OCI-LY3 (cell line): ENCODE data around the gene LTO1.

Experiments
- CTCF ChIP-seq: fragments of 200-600, 300-600 bp; sonication (generic); IDR thresholded peaks from 2 replicates; pipeline ENCODE4 v1.5.1; 2014; ENCODE audit warnings: antibody characterized with exemption, low read length, low read depth
- EZH2phosphoT487 ChIP-seq: fragments of 200-600 bp; shearing (Covaris generic); IDR thresholded peaks from 2 replicates; pipeline ENCODE4 v1.6.1; 2018; ENCODE audit warnings: antibody characterized with exemption, mixed run types, low read depth

- TF ChIP-seq CTCF, result no peak
- TF ChIP-seq EZH2phosphoT487, result no peak
Measured at GRCh38 chr11:69705351-69705811, 30.2 kb upstream of the LTO1 start.
